GM10847 (cell line): ENCODE data around the gene BLOC1S1.

Experiments
- POLR2A ChIP-seq: IDR thresholded peaks from 2 replicates; pipeline ENCODE4 v1.6.1; 2011; ENCODE audit not compliant: insufficient read length; ENCODE audit errors: extremely low read depth

The BLOC1S1 gene

DNA sequence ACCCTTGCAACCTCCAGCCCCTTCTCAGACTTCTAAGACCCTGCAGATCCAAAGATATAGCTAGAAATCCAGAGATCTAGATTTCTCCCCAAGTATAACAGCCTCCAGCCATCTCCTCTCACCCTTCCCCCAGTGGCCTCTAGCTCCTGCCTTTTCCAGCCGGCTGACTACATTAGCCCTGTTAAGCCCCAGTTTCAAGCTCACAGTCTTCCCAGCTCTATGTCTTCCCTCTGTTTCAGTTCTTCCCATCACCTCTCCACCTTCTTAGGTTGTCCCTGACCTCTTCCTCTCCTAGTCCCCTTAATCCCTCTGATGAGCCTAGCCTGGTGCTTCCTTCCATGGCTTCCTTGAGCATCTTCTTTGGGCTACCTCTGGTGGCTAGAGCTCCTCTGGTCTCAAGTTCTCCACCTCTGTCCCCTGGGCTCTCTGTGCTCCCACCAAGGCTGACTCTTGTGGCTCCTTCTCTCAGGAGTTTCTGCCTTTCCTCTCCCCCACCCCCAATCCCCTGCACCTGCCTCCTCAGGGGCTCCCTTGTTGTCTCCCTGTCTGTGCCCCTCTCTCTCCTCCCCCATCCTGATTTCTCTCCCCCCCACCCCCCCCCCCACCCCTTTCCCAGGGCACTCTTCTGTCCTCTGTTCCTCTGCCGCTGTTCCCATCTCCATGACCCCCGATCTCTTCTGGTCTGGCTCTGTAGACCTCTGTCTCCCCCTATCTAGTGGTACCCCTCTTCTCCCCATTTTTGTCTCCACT is 26.3 kb downstream of the BLOC1S1 start:
- no peak for TF ChIP-seq POLR2A

DNA sequence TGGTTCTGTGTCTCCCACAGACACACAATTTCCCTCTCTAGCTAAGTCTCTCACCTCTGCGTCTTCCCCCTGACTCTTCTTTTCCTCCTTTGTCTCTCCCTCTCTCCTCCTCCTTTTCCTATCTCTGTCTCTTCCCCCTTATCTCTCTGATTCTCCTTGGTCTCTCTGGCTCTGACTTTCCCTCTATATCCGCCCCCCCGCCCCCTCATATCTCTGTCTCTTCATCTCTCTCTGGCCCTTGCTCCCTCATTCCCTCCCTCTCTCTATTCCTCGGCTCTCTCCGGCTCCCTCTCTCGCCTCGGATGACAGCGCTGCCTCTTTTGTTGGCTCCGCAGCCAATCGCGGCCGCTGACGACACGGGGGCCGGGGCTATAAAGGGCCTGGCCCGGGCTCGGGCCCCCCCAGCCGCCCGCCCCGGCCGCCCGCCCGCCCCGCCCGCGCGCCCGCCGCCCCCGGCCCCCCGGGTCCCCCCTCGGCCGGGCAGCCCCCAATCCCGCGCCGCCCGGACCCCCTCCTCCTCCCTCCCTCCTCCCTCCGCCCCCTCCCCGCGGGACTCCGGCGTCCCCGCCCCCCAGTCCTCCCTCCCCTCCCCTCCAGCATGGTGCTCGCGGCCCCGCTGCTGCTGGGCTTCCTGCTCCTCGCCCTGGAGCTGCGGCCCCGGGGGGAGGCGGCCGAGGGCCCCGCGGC is 27.0 kb downstream of the BLOC1S1 start, which contains the start of gene GDF11:
Gene GDF11 (plus strand): TSS at position 404 of the 687 bp plus-strand sequence. CDS start 195 bp downstream, at position 599.
- TF ChIP-seq POLR2A = no peak

GRCh38 chr12:55743406-55744339 is 27.8 kb downstream of the BLOC1S1 start:
- no peak for TF ChIP-seq POLR2A

GRCh38 chr12:55744340-55745030 is 28.6 kb downstream of the BLOC1S1 start:
- TF ChIP-seq POLR2A = no peak

- no peak for TF ChIP-seq POLR2A
These were observed 29.7 kb downstream of the BLOC1S1 start for GRCh38 chr12:55745361-55746173.

DNA sequence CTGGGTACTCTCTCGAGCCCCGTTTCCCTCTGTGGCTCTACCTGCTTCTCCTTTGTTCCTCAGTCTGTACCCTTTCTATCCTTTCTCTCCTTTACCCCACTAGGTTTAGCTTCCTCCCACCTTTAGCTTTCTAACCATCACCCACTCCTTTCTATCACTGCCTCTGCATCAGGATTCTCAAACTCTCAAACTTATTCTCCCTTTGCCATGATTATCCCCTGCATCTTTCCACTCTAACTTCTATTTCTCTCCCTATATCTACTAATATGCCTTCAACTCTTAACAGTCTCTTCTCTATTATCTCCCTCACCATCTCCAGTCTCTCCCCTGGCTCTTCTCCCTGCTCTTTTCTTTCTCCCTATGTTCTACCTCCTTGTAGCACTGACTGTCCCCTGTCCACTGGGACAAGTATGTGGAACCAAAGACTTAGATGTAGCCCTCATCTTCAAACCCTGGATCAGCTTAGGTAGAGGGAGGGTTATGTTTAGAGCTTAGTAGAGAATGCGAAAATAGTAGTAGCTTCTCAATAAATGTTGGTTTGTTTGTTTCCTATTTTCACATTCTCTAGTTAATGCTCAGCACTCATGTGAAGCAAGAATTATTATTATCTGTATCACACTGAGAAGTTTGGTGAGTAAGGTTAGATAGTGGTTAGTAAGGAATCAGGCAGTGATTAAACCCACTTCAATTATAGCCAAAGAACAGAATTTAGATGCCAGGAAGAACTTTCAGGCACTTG is 30.5 kb downstream of the BLOC1S1 start:
- no peak for TF ChIP-seq POLR2A

- no peak for TF ChIP-seq POLR2A
These were observed 31.0 kb downstream of the BLOC1S1 start for GRCh38 chr12:55746913-55747231.

GRCh38 chr12:55748230-55748993 is 32.6 kb downstream of the BLOC1S1 start:
- no peak for TF ChIP-seq POLR2A

- no peak for TF ChIP-seq POLR2A
These were observed 39.4 kb downstream of the BLOC1S1 start for GRCh38 chr12:55755246-55755645.

GRCh38 chr12:55757701-55758100 is 41.9 kb downstream of the BLOC1S1 start:
- no peak for TF ChIP-seq POLR2A

DNA sequence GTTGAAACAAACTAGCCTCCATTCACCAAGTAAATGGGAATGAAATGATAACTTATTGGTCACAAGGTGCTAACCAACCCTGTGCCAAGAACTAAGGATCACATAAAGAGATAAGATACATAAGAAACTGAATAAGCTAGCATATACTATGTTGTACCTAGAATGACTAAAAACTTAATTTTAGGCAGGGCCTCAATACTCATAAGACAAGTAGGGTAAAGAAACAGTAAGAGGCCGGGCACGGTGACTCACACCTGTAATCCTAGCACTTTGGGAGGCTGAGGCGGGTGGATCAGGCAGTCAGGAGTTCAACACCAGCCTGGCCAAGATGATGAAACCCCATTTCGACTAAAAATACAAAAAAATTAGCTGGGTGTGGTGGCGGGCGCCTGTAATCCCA is 44.8 kb downstream of the BLOC1S1 start:
- TF ChIP-seq POLR2A = no peak

- no peak for TF ChIP-seq POLR2A
These were observed 46.8 kb downstream of the BLOC1S1 start for GRCh38 chr12:55762646-55763045.

GRCh38 chr12:55765736-55766290 is 50.0 kb downstream of the BLOC1S1 start:
- TF ChIP-seq POLR2A = no peak

DNA sequence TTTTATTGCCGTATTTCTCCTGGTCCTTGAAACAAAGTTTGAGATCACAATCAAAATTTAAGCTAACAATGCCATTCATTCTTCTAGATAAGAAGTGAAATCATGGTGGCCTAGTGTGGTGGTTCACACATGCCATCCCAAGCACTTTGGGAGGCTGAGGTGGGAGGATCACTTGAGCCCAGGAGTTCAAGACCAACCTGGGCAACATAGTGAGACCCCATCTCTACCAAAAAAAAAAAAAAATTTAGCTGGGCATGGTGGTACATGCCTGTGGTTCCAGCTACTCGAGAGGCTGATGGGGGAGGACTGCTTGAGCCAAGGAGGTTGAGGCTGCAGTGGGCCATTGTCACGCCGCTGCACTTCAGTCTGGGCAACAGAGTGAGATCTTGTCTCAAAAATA is 51.3 kb downstream of the BLOC1S1 start:
- TF ChIP-seq POLR2A = no peak
